Measurements from ENCODE around the gene EPB41L5.

DNA sequence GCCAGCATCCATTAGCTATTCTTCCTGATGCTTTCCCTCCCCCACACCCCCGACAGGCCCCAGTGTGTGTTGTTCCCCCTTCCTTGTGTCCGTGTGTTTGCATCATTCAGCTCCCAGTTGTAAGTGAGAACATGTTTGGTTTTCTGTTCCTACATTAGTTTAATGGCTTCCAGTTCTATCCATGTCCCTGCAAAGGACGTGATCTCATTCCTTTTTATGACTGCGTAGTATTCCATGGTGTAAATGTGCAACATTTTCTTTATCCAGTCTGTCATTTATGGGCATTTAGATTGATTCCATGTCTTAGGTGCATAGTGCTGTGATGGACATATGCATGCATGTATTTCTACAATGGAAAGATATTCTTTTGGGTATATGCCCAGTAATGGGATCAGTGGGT is 105.6 kb downstream of the EPB41L5 start:
- no peak for TF ChIP-seq EP300 (IDR thresholded peaks at IDR 0.05)
- TF ChIP-seq, protein P1, sequence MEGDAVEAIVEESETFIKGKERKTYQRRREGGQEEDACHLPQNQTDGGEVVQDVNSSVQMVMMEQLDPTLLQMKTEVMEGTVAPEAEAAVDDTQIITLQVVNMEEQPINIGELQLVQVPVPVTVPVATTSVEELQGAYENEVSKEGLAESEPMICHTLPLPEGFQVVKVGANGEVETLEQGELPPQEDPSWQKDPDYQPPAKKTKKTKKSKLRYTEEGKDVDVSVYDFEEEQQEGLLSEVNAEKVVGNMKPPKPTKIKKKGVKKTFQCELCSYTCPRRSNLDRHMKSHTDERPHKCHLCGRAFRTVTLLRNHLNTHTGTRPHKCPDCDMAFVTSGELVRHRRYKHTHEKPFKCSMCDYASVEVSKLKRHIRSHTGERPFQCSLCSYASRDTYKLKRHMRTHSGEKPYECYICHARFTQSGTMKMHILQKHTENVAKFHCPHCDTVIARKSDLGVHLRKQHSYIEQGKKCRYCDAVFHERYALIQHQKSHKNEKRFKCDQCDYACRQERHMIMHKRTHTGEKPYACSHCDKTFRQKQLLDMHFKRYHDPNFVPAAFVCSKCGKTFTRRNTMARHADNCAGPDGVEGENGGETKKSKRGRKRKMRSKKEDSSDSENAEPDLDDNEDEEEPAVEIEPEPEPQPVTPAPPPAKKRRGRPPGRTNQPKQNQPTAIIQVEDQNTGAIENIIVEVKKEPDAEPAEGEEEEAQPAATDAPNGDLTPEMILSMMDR (IDR thresholded peaks at IDR 0.05) = no peak

Data from stomach (tissue), 4 donors.